GM12864 (cell line): ENCODE data around the gene ATRN.
"Not testable (repeated sequence)": the region's sequence is repeated elsewhere in the genome, so short reads cannot be mapped to it uniquely, and the experiment has no call there.

ENCODE experiments used
- DNase-seq: peaks from one replicate; pipeline ENCODE4 v3.0.0-alpha.2; 2011; ENCODE audit warnings: low read depth
- H3K4me3 ChIP-seq: 2 replicates; pipeline ENCODE4 v1.5.1; 2011; ENCODE audit warnings: mild to moderate bottlenecking, low read depth, low read length, control low read depth
- CTCF ChIP-seq: IDR thresholded peaks from 2 replicates; pipeline ENCODE4 v1.5.1; 2011; ENCODE audit warnings: low read depth, mild to moderate bottlenecking, moderate library complexity, low read length, control low read depth, inconsistent platforms; ENCODE audit errors: missing control alignments

Gene ATRN

GRCh38 chr20:3514012-3514642 lies 43.3 kb downstream of the ATRN start:
- no peak for DNase-seq
- no peak for TF ChIP-seq CTCF

GRCh38 chr20:3515379-3516170 lies 44.8 kb downstream of the ATRN start:
- no peak for DNase-seq
- no peak overlapping the region for H3K4me3 ChIP-seq
- TF ChIP-seq CTCF: no peak

More at GRCh38 chr20:3514012-3514642, 43.3 kb downstream of the ATRN start:
- no peak overlapping the region for H3K4me3 ChIP-seq

GRCh38 chr20:3521852-3522740 lies 51.3 kb downstream of the ATRN start:
- no peak overlapping the region for H3K4me3 ChIP-seq
- TF ChIP-seq CTCF: no peak
- DNase-seq: no peak

GRCh38 chr20:3524696-3525095 lies 53.9 kb downstream of the ATRN start:
- not testable (repeated sequence) for H3K4me3 ChIP-seq, DNase-seq

- no peak for TF ChIP-seq CTCF
- no peak overlapping the region for H3K4me3 ChIP-seq
- no peak for DNase-seq
These were observed 61.3 kb downstream of the ATRN start for GRCh38 chr20:3532089-3532615.

GRCh38 chr20:3537733-3538132 lies 66.9 kb downstream of the ATRN start:
- DNase-seq, H3K4me3 ChIP-seq: not testable (repeated sequence)

GRCh38 chr20:3539311-3540107 lies 68.7 kb downstream of the ATRN start:
- DNase-seq: no peak
- TF ChIP-seq CTCF: no peak

More at GRCh38 chr20:3539311-3540107, 68.7 kb downstream of the ATRN start:
- no peak overlapping the region for H3K4me3 ChIP-seq
